Neural cell (in vitro differentiated cells): Measurements from ENCODE around the gene GLTP. TPM values are rescaled to one million over a fixed set of nuclear protein-coding genes. Genes with fewer than 3 reads are reported as not detected.

Experiments
- H2AFZ ChIP-seq: fragments of 200-600, 300-800 bp; sonication (generic), shearing (Covaris generic); 2 replicates; pipeline ENCODE4 v1.6.0; 2014; ENCODE audit warnings: low read depth, mild to moderate bottlenecking, antibody characterized with exemption, low read length, moderate library complexity
- H3F3A ChIP-seq: fragments of 200-600 bp; shearing (Covaris generic); 2 replicates; pipeline ENCODE4 v1.6.1; 2016; ENCODE audit warnings: mild to moderate bottlenecking, moderate library complexity, mixed read lengths, antibody characterized with exemption, low read length; ENCODE audit not compliant: insufficient read depth, poor library complexity, severe bottlenecking
- H3K27ac ChIP-seq: fragments of 200-600, 300-800 bp; sonication (generic), shearing (Covaris generic); 2 replicates; pipeline ENCODE4 v1.5.1; 2014; ENCODE audit warnings: mild to moderate bottlenecking, low read length, moderate library complexity
- H3K27me3 ChIP-seq: fragments of 300-800, 200-600 bp; sonication (generic), shearing (Covaris generic); 2 replicates; pipeline ENCODE4 v1.6.0; 2014; ENCODE audit warnings: mild to moderate bottlenecking, low read depth, low read length, moderate library complexity; ENCODE audit not compliant: insufficient read depth
- H3K36me3 ChIP-seq: fragments of 300-800, 200-600 bp; sonication (generic), shearing (Covaris generic); 2 replicates; pipeline ENCODE4 v1.5.1; 2014; ENCODE audit warnings: mild to moderate bottlenecking, antibody characterized with exemption, low read length, moderate library complexity; ENCODE audit not compliant: insufficient read depth
- H3K4me2 ChIP-seq: fragments of 300-800, 200-600 bp; sonication (generic), shearing (Covaris generic); 2 replicates; pipeline ENCODE4 v1.6.0; 2014; ENCODE audit warnings: mild to moderate bottlenecking, low read length
- H3K4me3 ChIP-seq: fragments of 300-800, 200-600 bp; sonication (generic), shearing (Covaris generic); 2 replicates; pipeline ENCODE4 v1.5.1; 2014; ENCODE audit warnings: mild to moderate bottlenecking, low read length, moderate library complexity
- H3K79me2 ChIP-seq: fragments of 200-600 bp; shearing (Covaris generic); replicated peaks from 2 replicates; pipeline ENCODE4 v1.6.0; 2014; ENCODE audit warnings: mild to moderate bottlenecking, low read length, moderate library complexity; ENCODE audit not compliant: insufficient read depth
- H3K9ac ChIP-seq: fragments of 300-800, 200-600 bp; sonication (generic), shearing (Covaris generic); 2 replicates; pipeline ENCODE4 v1.6.1; 2016; ENCODE audit warnings: mild to moderate bottlenecking, low read length, mixed read lengths
- H3K9me2 ChIP-seq: fragments of 200-600 bp; shearing (Covaris generic); 2 replicates; pipeline ENCODE4 v1.6.1; 2016; ENCODE audit warnings: mild to moderate bottlenecking, low read length, mixed read lengths; ENCODE audit not compliant: insufficient read depth
- H3K9me3 ChIP-seq: fragments of 200-600, 300-800 bp; sonication (generic), shearing (Covaris generic); 2 replicates; pipeline ENCODE4 v1.6.1; 2016; ENCODE audit warnings: mild to moderate bottlenecking, mixed run types, low read length, moderate library complexity, mixed read lengths
- H4K20me1 ChIP-seq: fragments of 200-600 bp; shearing (Covaris generic); 2 replicates; pipeline ENCODE4 v1.6.1; 2016; ENCODE audit warnings: mild to moderate bottlenecking, mixed run types; ENCODE audit not compliant: insufficient read depth
- EP300 ChIP-seq: fragments of 450-650 bp; conservative IDR thresholded peaks from 2 replicates; pipeline ENCODE4 v1.6.1; 2014; ENCODE audit warnings: antibody characterized with exemption, mild to moderate bottlenecking, moderate library complexity; ENCODE audit not compliant: poor library complexity, severe bottlenecking
- EZH2 ChIP-seq: fragments of 200-600, 300-800 bp; shearing (Covaris generic), sonication (generic); IDR thresholded peaks from 2 replicates; pipeline ENCODE4 v1.6.1; 2014; ENCODE audit warnings: antibody characterized with exemption, low read length, borderline replicate concordance, mild to moderate bottlenecking; ENCODE audit not compliant: insufficient read depth, poor library complexity, severe bottlenecking
- MXI1 ChIP-seq: fragments of 450-650 bp; conservative IDR thresholded peaks from 2 replicates; pipeline ENCODE4 v1.6.1; 2014; ENCODE audit warnings: antibody characterized with exemption, mild to moderate bottlenecking; ENCODE audit not compliant: poor library complexity, severe bottlenecking
- POLR2AphosphoS5 ChIP-seq: IDR thresholded peaks from 2 replicates; pipeline ENCODE4 v1.6.1; 2012
- RAD21 ChIP-seq: fragments of 450-650 bp; conservative IDR thresholded peaks from 2 replicates; pipeline ENCODE4 v1.6.1; 2014; ENCODE audit warnings: antibody characterized with exemption, mild to moderate bottlenecking, moderate library complexity
- REST ChIP-seq: IDR thresholded peaks from 2 replicates; pipeline ENCODE4 v1.6.1; 2012; ENCODE audit warnings: borderline replicate concordance
- SMC3 ChIP-seq: fragments of 450-650 bp; conservative IDR thresholded peaks from 2 replicates; pipeline ENCODE4 v1.6.1; 2014; ENCODE audit warnings: antibody characterized with exemption, mild to moderate bottlenecking, moderate library complexity; ENCODE audit not compliant: poor library complexity
- TAF1 ChIP-seq: IDR thresholded peaks from 2 replicates; pipeline ENCODE4 v1.6.1; 2012; ENCODE audit warnings: low read depth
- polyA plus RNA-seq: library from polyadenylated mRNA; depleted of rRNA; stranded (reverse); fragments of >200 nt; gene quantifications from 2 replicates; pipeline ENCODE4 v1.2.3, GENCODE V29; 2014
- TF ChIP-seq, protein P1 (sequence below): fragments of 450-650 bp; IDR thresholded peaks from 2 replicates; pipeline ENCODE4 v1.5.1; 2014; ENCODE audit warnings: antibody characterized with exemption, mild to moderate bottlenecking, moderate library complexity; ENCODE audit not compliant: poor library complexity, severe bottlenecking

GLTP gene
- polyA plus RNA-seq, 1 donor from 2014 or later: 25.0 TPM

- Histone ChIP-seq H3K9me2 (no peaks in the 10 kb centered on the region), H3K4me2 (no peak overlapping the region), H3K27ac (no peak overlapping the region), H3F3A (no peaks in the 10 kb centered on the region), H3K4me3 (no peak overlapping the region), H3K9me3 (no peaks in the 10 kb centered on the region), H3K27me3 (no peaks in the 10 kb centered on the region), H2AFZ (no peak overlapping the region), H4K20me1 (no peaks in the 10 kb centered on the region), H3K36me3 (no peaks in the 10 kb centered on the region), H3K9ac (no peak overlapping the region), H3K79me2 (no peaks in the 10 kb centered on the region)
- TF ChIP-seq MXI1 (no peak), EZH2 (no peak), EP300 (no peak), SMC3 (no peak), TAF1 (no peak), POLR2AphosphoS5 (no peak), REST (no peak), RAD21 (no peak)
- TF ChIP-seq, protein P1, sequence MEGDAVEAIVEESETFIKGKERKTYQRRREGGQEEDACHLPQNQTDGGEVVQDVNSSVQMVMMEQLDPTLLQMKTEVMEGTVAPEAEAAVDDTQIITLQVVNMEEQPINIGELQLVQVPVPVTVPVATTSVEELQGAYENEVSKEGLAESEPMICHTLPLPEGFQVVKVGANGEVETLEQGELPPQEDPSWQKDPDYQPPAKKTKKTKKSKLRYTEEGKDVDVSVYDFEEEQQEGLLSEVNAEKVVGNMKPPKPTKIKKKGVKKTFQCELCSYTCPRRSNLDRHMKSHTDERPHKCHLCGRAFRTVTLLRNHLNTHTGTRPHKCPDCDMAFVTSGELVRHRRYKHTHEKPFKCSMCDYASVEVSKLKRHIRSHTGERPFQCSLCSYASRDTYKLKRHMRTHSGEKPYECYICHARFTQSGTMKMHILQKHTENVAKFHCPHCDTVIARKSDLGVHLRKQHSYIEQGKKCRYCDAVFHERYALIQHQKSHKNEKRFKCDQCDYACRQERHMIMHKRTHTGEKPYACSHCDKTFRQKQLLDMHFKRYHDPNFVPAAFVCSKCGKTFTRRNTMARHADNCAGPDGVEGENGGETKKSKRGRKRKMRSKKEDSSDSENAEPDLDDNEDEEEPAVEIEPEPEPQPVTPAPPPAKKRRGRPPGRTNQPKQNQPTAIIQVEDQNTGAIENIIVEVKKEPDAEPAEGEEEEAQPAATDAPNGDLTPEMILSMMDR: no peak
Observed at GRCh38 chr12:109926488-109927210, 46.3 kb upstream of the GLTP start.

- TF ChIP-seq EP300: no peak
- TF ChIP-seq, protein P1: no peak
- no peak for TF ChIP-seq RAD21
- no peak for TF ChIP-seq MXI1
- Histone ChIP-seq H3K9ac (no peak overlapping the region), H3K9me3 (no peaks in the 10 kb centered on the region), H3F3A (no peaks in the 10 kb centered on the region), H2AFZ (no peak overlapping the region), H3K27ac (no peak overlapping the region), H3K79me2 (no peaks in the 10 kb centered on the region), H3K4me2 (no peak overlapping the region), H3K27me3 (no peaks in the 10 kb centered on the region), H3K4me3 (no peak overlapping the region), H4K20me1 (no peaks in the 10 kb centered on the region), H3K36me3 (no peaks in the 10 kb centered on the region), H3K9me2 (no peaks in the 10 kb centered on the region)
Observed at GRCh38 chr12:109926016-109926415, 45.7 kb upstream of the GLTP start.
